ENCODE data around the gene KRT14. TPM values are rescaled to one million over a fixed set of nuclear protein-coding genes. Genes with fewer than 3 reads are reported as not detected.
"Not testable (repeated sequence)": the region's sequence is repeated elsewhere in the genome, so short reads cannot be mapped to it uniquely, and the experiment has no call there.

KRT14 gene
- total and polyA plus RNA-seq, 4 donors = 0.62 to 4.9 (median 1.1) TPM

GRCh38 chr17:41606930-41607329 lies 20.2 kb upstream of the KRT14 start:
- not testable (repeated sequence) for H3K4me1 ChIP-seq (ENCODE audit: control insufficient read depth, insufficient read depth, low read length); H3K36me3 ChIP-seq (ENCODE audit: control insufficient read depth, insufficient read depth, low read length); H3K4me3 ChIP-seq (ENCODE audit: low read depth, low read length); H3K27ac ChIP-seq (ENCODE audit: low read depth, low read length); H3K27me3 ChIP-seq (ENCODE audit: control insufficient read depth, insufficient read depth, low read length); DNase-seq (ENCODE audit: low read depth in 4 of 6, low spot score in 6 of 6); H3K9me3 ChIP-seq (ENCODE audit: control insufficient read depth, insufficient read depth, low read length)
- WGBS (ENCODE audit: insufficient coverage) = no CpG with 5 or more reads among the region's 4 CpGs

- peak in 1 of 6 donors; percentile 15 for DNase-seq (ENCODE audit: low read depth in 4 of 6, low spot score in 6 of 6)
- Histone ChIP-seq H3K27me3 (ENCODE audit: control insufficient read depth, insufficient read depth, low read length) (no peaks in the 10 kb centered on the region), H3K9me3 (ENCODE audit: control insufficient read depth, insufficient read depth, low read length) (no peaks in the 10 kb centered on the region), H3K4me3 (ENCODE audit: low read depth, low read length) (no peak overlapping the region), H3K27ac (ENCODE audit: low read depth, low read length) (no peak overlapping the region), H3K4me1 (ENCODE audit: control insufficient read depth, insufficient read depth, low read length) (peaks cover 5% of the 10 kb centered on the region), H3K36me3 (ENCODE audit: control insufficient read depth, insufficient read depth, low read length) (no peaks in the 10 kb centered on the region)
- WGBS (ENCODE audit: insufficient coverage) = 50% methylated on average over 1 of the region's 2 CpGs
These were observed 15.8 kb upstream of the KRT14 start for GRCh38 chr17:41602524-41602923.

GRCh38 chr17:41600318-41600717 lies 13.6 kb upstream of the KRT14 start:
- no peak for DNase-seq (ENCODE audit: low read depth in 4 of 6, low spot score in 6 of 6)
- WGBS (ENCODE audit: insufficient coverage) = 100% methylated on average over 1 of the region's 4 CpGs
- H3K9me3 ChIP-seq (ENCODE audit: control insufficient read depth, insufficient read depth, low read length) = no peaks in the 10 kb centered on the region

GRCh38 chr17:41599680-41600079 lies 13.0 kb upstream of the KRT14 start:
- no peaks in the 10 kb centered on the region for H3K36me3 ChIP-seq (ENCODE audit: control insufficient read depth, insufficient read depth, low read length)
- H3K9me3 ChIP-seq (ENCODE audit: control insufficient read depth, insufficient read depth, low read length) = no peaks in the 10 kb centered on the region
- H3K27ac ChIP-seq (ENCODE audit: low read depth, low read length) = no peak overlapping the region
- no peak for DNase-seq (ENCODE audit: low read depth in 4 of 6, low spot score in 6 of 6)
- no CpG with 5 or more reads among the region's 1 CpG for WGBS (ENCODE audit: insufficient coverage)
- peaks cover 5% of the 10 kb centered on the region for H3K4me1 ChIP-seq (ENCODE audit: control insufficient read depth, insufficient read depth, low read length)
- no peak overlapping the region for H3K4me3 ChIP-seq (ENCODE audit: low read depth, low read length)
- H3K27me3 ChIP-seq (ENCODE audit: control insufficient read depth, insufficient read depth, low read length) = no peaks in the 10 kb centered on the region

More at GRCh38 chr17:41600318-41600717, 13.6 kb upstream of the KRT14 start:
- no peaks in the 10 kb centered on the region for H3K36me3 ChIP-seq (ENCODE audit: control insufficient read depth, insufficient read depth, low read length)
- no peak overlapping the region for H3K4me3 ChIP-seq (ENCODE audit: low read depth, low read length)
- no peaks in the 10 kb centered on the region for H3K27me3 ChIP-seq (ENCODE audit: control insufficient read depth, insufficient read depth, low read length)
- H3K27ac ChIP-seq (ENCODE audit: low read depth, low read length) = no peak overlapping the region
- peaks cover 5% of the 10 kb centered on the region for H3K4me1 ChIP-seq (ENCODE audit: control insufficient read depth, insufficient read depth, low read length)

- H3K36me3 ChIP-seq (ENCODE audit: control insufficient read depth, insufficient read depth, low read length) = no peaks in the 10 kb centered on the region
- H3K9me3 ChIP-seq (ENCODE audit: control insufficient read depth, insufficient read depth, low read length) = no peaks in the 10 kb centered on the region
- H3K4me3 ChIP-seq (ENCODE audit: low read depth, low read length) = no peak overlapping the region
- no peaks in the 10 kb centered on the region for H3K4me1 ChIP-seq (ENCODE audit: control insufficient read depth, insufficient read depth, low read length)
- no peaks in the 10 kb centered on the region for H3K27me3 ChIP-seq (ENCODE audit: control insufficient read depth, insufficient read depth, low read length)
- 79% methylated on average over 6 of the region's 8 CpGs for WGBS (ENCODE audit: insufficient coverage)
- no peak for DNase-seq (ENCODE audit: low read depth in 4 of 6, low spot score in 6 of 6)
- H3K27ac ChIP-seq (ENCODE audit: low read depth, low read length) = no peak overlapping the region
These were observed 8.9 kb upstream of the KRT14 start for GRCh38 chr17:41595585-41595984.

GRCh38 chr17:41594363-41594915 lies 7.7 kb upstream of the KRT14 start:
- WGBS (ENCODE audit: insufficient coverage) = 60% methylated on average over 3 of the region's 3 CpGs
- no peaks in the 10 kb centered on the region for H3K27me3 ChIP-seq (ENCODE audit: control insufficient read depth, insufficient read depth, low read length)

GRCh38 chr17:41593306-41593981 lies 6.7 kb upstream of the KRT14 start:
- WGBS (ENCODE audit: insufficient coverage) = 48% methylated on average over 5 of the region's 8 CpGs
- H3K27ac ChIP-seq (ENCODE audit: low read depth, low read length) = no peak overlapping the region
- no peaks in the 10 kb centered on the region for H3K27me3 ChIP-seq (ENCODE audit: control insufficient read depth, insufficient read depth, low read length)
- H3K36me3 ChIP-seq (ENCODE audit: control insufficient read depth, insufficient read depth, low read length) = no peaks in the 10 kb centered on the region
- H3K4me3 ChIP-seq (ENCODE audit: low read depth, low read length) = no peak overlapping the region
- DNase-seq (ENCODE audit: low read depth in 4 of 6, low spot score in 6 of 6) = peak in 1 of 6 donors; percentile 36
- no peaks in the 10 kb centered on the region for H3K9me3 ChIP-seq (ENCODE audit: control insufficient read depth, insufficient read depth, low read length)
- no peaks in the 10 kb centered on the region for H3K4me1 ChIP-seq (ENCODE audit: control insufficient read depth, insufficient read depth, low read length)

More at GRCh38 chr17:41594363-41594915, 7.7 kb upstream of the KRT14 start:
- no peak for DNase-seq (ENCODE audit: low read depth in 4 of 6, low spot score in 6 of 6)
- Histone ChIP-seq H3K27ac (ENCODE audit: low read depth, low read length) (no peak overlapping the region), H3K9me3 (ENCODE audit: control insufficient read depth, insufficient read depth, low read length) (no peaks in the 10 kb centered on the region), H3K36me3 (ENCODE audit: control insufficient read depth, insufficient read depth, low read length) (no peaks in the 10 kb centered on the region), H3K4me1 (ENCODE audit: control insufficient read depth, insufficient read depth, low read length) (no peaks in the 10 kb centered on the region), H3K4me3 (ENCODE audit: low read depth, low read length) (no peak overlapping the region)

GRCh38 chr17:41592601-41593305 lies 6.1 kb upstream of the KRT14 start:
- DNase-seq (ENCODE audit: low read depth in 4 of 6, low spot score in 6 of 6) = no peak
- H3K9me3 ChIP-seq (ENCODE audit: control insufficient read depth, insufficient read depth, low read length) = no peaks in the 10 kb centered on the region
- WGBS (ENCODE audit: insufficient coverage) = 83% methylated on average over 7 of the region's 12 CpGs

GRCh38 chr17:41589301-41589700 lies 2.6 kb upstream of the KRT14 start:
- H3K27ac ChIP-seq (ENCODE audit: low read depth, low read length) = no peak overlapping the region
- no CpG with 5 or more reads among the region's 3 CpGs for WGBS (ENCODE audit: insufficient coverage)
- no peaks in the 10 kb centered on the region for H3K4me1 ChIP-seq (ENCODE audit: control insufficient read depth, insufficient read depth, low read length)

More at GRCh38 chr17:41592601-41593305, 6.1 kb upstream of the KRT14 start:
- Histone ChIP-seq H3K4me3 (ENCODE audit: low read depth, low read length) (no peak overlapping the region), H3K27ac (ENCODE audit: low read depth, low read length) (no peak overlapping the region), H3K4me1 (ENCODE audit: control insufficient read depth, insufficient read depth, low read length) (no peaks in the 10 kb centered on the region), H3K27me3 (ENCODE audit: control insufficient read depth, insufficient read depth, low read length) (no peaks in the 10 kb centered on the region), H3K36me3 (ENCODE audit: control insufficient read depth, insufficient read depth, low read length) (no peaks in the 10 kb centered on the region)

More at GRCh38 chr17:41589301-41589700, 2.6 kb upstream of the KRT14 start:
- no peaks in the 10 kb centered on the region for H3K36me3 ChIP-seq (ENCODE audit: control insufficient read depth, insufficient read depth, low read length)
- no peaks in the 10 kb centered on the region for H3K9me3 ChIP-seq (ENCODE audit: control insufficient read depth, insufficient read depth, low read length)
- DNase-seq (ENCODE audit: low read depth in 4 of 6, low spot score in 6 of 6) = no peak
- no peak overlapping the region for H3K4me3 ChIP-seq (ENCODE audit: low read depth, low read length)
- H3K27me3 ChIP-seq (ENCODE audit: control insufficient read depth, insufficient read depth, low read length) = no peaks in the 10 kb centered on the region
